ENCODE results near the gene KRT25.

DNA sequence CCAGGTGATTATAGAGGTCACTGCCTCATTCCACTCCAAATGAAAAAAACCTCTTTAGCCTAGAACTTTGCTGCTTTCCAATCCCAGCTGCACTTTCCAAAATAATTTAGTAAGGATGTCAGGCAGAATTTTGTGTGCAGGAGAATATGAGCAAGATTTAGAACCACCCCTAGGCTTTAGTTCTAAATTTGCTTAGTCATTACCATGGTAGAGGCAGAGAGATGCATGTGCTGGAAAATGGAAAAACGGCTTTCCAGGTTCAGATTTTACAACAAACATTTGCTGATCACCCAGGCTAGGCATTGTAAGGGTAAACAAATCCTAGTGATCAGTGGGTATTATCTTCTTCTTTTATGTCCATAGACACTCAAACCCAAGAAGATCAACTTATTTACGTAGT, 10.5 kb upstream of the KRT25 start:
- no peak for TF ChIP-seq POLR2A (IDR thresholded peaks at IDR 0.05)
- TF ChIP-seq, protein P1, sequence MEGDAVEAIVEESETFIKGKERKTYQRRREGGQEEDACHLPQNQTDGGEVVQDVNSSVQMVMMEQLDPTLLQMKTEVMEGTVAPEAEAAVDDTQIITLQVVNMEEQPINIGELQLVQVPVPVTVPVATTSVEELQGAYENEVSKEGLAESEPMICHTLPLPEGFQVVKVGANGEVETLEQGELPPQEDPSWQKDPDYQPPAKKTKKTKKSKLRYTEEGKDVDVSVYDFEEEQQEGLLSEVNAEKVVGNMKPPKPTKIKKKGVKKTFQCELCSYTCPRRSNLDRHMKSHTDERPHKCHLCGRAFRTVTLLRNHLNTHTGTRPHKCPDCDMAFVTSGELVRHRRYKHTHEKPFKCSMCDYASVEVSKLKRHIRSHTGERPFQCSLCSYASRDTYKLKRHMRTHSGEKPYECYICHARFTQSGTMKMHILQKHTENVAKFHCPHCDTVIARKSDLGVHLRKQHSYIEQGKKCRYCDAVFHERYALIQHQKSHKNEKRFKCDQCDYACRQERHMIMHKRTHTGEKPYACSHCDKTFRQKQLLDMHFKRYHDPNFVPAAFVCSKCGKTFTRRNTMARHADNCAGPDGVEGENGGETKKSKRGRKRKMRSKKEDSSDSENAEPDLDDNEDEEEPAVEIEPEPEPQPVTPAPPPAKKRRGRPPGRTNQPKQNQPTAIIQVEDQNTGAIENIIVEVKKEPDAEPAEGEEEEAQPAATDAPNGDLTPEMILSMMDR (IDR thresholded peaks at IDR 0.05) = no peak
